H9 (cell line): ENCODE results near the gene NANOS1. TPM values are rescaled to one million over a fixed set of nuclear protein-coding genes. Genes with fewer than 3 reads are reported as not detected.

Experiments used
- DNase-seq: peaks from one replicate; pipeline ENCODE4 v3.0.0-alpha.2; 2017
- H2AFZ ChIP-seq: one replicate; pipeline ENCODE4 v1.6.1; 2013; ENCODE audit warnings: mild to moderate bottlenecking, low read length, control low read depth, moderate library complexity
- H2AK5ac ChIP-seq: 2 replicates; pipeline ENCODE4 v1.6.1; 2013; ENCODE audit warnings: low read length, control low read depth, mixed read lengths; ENCODE audit not compliant: insufficient read length
- H2BK120ac ChIP-seq: one replicate; pipeline ENCODE4 v1.6.1; 2013; ENCODE audit warnings: low read depth, mild to moderate bottlenecking, low read length, control low read depth, inconsistent platforms; ENCODE audit not compliant: poor library complexity, severe bottlenecking
- H2BK12ac ChIP-seq: 2 replicates; pipeline ENCODE4 v1.6.1; 2013; ENCODE audit warnings: low read length, control low read depth, mixed read lengths, low read depth; ENCODE audit not compliant: insufficient read length
- H2BK15ac ChIP-seq: 2 replicates; pipeline ENCODE4 v1.6.1; 2013; ENCODE audit warnings: low read depth, low read length, control low read depth
- H2BK20ac ChIP-seq: one replicate; pipeline ENCODE4 v1.6.1; 2013; ENCODE audit warnings: low read depth, mild to moderate bottlenecking, low read length, control low read depth, inconsistent platforms; ENCODE audit not compliant: poor library complexity, severe bottlenecking
- H2BK5ac ChIP-seq: 2 replicates; pipeline ENCODE4 v1.6.1; 2013; ENCODE audit warnings: low read length, control low read depth, mixed read lengths; ENCODE audit not compliant: insufficient read length
- H3K14ac ChIP-seq: 2 replicates; pipeline ENCODE4 v1.6.1; 2013; ENCODE audit warnings: low read length, control low read depth; ENCODE audit not compliant: insufficient read depth
- H3K18ac ChIP-seq: 2 replicates; pipeline ENCODE4 v1.6.1; 2013; ENCODE audit warnings: low read depth, mild to moderate bottlenecking, mixed read lengths, low read length, control low read depth; ENCODE audit not compliant: insufficient read length
- H3K23ac ChIP-seq: 2 replicates; pipeline ENCODE4 v1.6.1; 2013; ENCODE audit warnings: low read length, control low read depth, mixed read lengths, low read depth; ENCODE audit not compliant: insufficient read length
- H3K23me2 ChIP-seq: 2 replicates; pipeline ENCODE4 v1.6.1; 2013; ENCODE audit warnings: low read depth, mild to moderate bottlenecking, mixed read lengths, low read length, control low read depth; ENCODE audit not compliant: insufficient read length, poor library complexity, severe bottlenecking
- H3K27ac ChIP-seq: 2 replicates; pipeline ENCODE4 v1.5.1; 2013; ENCODE audit warnings: low read length, control low read depth, mixed read lengths, low read depth; ENCODE audit not compliant: insufficient read length
- H3K27me3 ChIP-seq: 2 replicates; pipeline ENCODE4 v1.6.1; 2013; ENCODE audit warnings: low read length, control low read depth, inconsistent platforms; ENCODE audit not compliant: insufficient read depth
- H3K4ac ChIP-seq: 2 replicates; pipeline ENCODE4 v1.6.1; 2013; ENCODE audit warnings: low read depth, mild to moderate bottlenecking, control low read depth, inconsistent platforms, low read length, moderate library complexity
- H3K4me1 ChIP-seq: 2 replicates; pipeline ENCODE4 v1.6.1; 2013; ENCODE audit warnings: low read length, control low read depth, inconsistent platforms; ENCODE audit not compliant: insufficient read depth
- H3K4me2 ChIP-seq: 2 replicates; pipeline ENCODE4 v1.6.1; 2013; ENCODE audit warnings: low read length, control low read depth, mixed read lengths; ENCODE audit not compliant: insufficient read length, insufficient read depth
- H3K56ac ChIP-seq: 2 replicates; pipeline ENCODE4 v1.6.1; 2013; ENCODE audit warnings: low read depth, mild to moderate bottlenecking, mixed read lengths, low read length, control low read depth; ENCODE audit not compliant: insufficient read length
- H3K79me1 ChIP-seq: 2 replicates; pipeline ENCODE4 v1.6.1; 2013; ENCODE audit warnings: low read depth, mild to moderate bottlenecking, moderate library complexity, low read length, control low read depth, inconsistent platforms; ENCODE audit not compliant: insufficient read depth, poor library complexity, severe bottlenecking
- H3K79me2 ChIP-seq: 2 replicates; pipeline ENCODE4 v1.6.1; 2013; ENCODE audit warnings: low read length, control low read depth, inconsistent platforms; ENCODE audit not compliant: insufficient read depth
- H3K9ac ChIP-seq: 2 replicates; pipeline ENCODE4 v1.6.1; 2013; ENCODE audit warnings: low read length, control low read depth, mixed read lengths; ENCODE audit not compliant: insufficient read length; ENCODE audit errors: extremely low read depth
- H3K9me3 ChIP-seq: one replicate; pipeline ENCODE4 v1.6.1; 2013; ENCODE audit warnings: low read depth, low read length, inconsistent platforms; ENCODE audit not compliant: control insufficient read depth
- H3T11ph ChIP-seq: one replicate; pipeline ENCODE4 v1.6.1; 2013; ENCODE audit warnings: mild to moderate bottlenecking, low read length, control low read depth, inconsistent platforms
- H4K20me1 ChIP-seq: one replicate; pipeline ENCODE4 v1.6.1; 2013; ENCODE audit not compliant: control insufficient read depth, insufficient read length, insufficient read depth
- H4K5ac ChIP-seq: 2 replicates; pipeline ENCODE4 v1.6.1; 2013; ENCODE audit warnings: low read depth, mild to moderate bottlenecking, mixed read lengths, low read length, control low read depth; ENCODE audit not compliant: insufficient read length
- H4K8ac ChIP-seq: replicated peaks from 2 replicates; pipeline ENCODE4 v1.6.1; 2013; ENCODE audit warnings: low read length, control low read depth, mixed read lengths, low read depth; ENCODE audit not compliant: insufficient read length
- H4K91ac ChIP-seq: 2 replicates; pipeline ENCODE4 v1.6.1; 2013; ENCODE audit warnings: low read depth, mild to moderate bottlenecking, moderate library complexity, mixed read lengths, low read length, control low read depth; ENCODE audit not compliant: insufficient read length
- H3K27ac Mint-ChIP-seq, 3 experiments: 2 replicates in 2 of 3; 3 replicates in 1 of 3; pipeline ENCODE4 v1.8.0; 2020 to 2021; ENCODE audit warnings: mixed read lengths in 3 of 3, mild to moderate bottlenecking in 1 of 3, moderate library complexity in 1 of 3
- H3K27me3 Mint-ChIP-seq: 2 replicates; pipeline ENCODE4 v1.8.0; 2021; ENCODE audit warnings: low read depth, mild to moderate bottlenecking, moderate library complexity, mixed read lengths
- H3K36me3 Mint-ChIP-seq, 3 experiments: 2 replicates in 2 of 3; 3 replicates in 1 of 3; pipeline ENCODE4 v1.8.0; 2020 to 2021; ENCODE audit warnings: low read depth in 3 of 3, mixed read lengths in 3 of 3; ENCODE audit not compliant: insufficient read depth in 1 of 3
- H3K4me1 Mint-ChIP-seq, 2 experiments: 2 replicates each; pipeline ENCODE4 v1.8.0; 2020; ENCODE audit warnings: mixed read lengths in 2 of 2
- H3K4me3 Mint-ChIP-seq, 2 experiments: 2 replicates in 1 of 2; 3 replicates in 1 of 2; pipeline ENCODE4 v1.8.0; 2020 to 2021; ENCODE audit warnings: mild to moderate bottlenecking in 2 of 2, mixed read lengths in 2 of 2, moderate library complexity in 1 of 2
- H3K9me3 Mint-ChIP-seq, 2 experiments: 2 replicates in 1 of 2; 3 replicates in 1 of 2; pipeline ENCODE4 v1.8.0; 2020; ENCODE audit warnings: mild to moderate bottlenecking in 2 of 2, mixed read lengths in 2 of 2, moderate library complexity in 1 of 2
- CTCF ChIP-seq: fragments of 200-600 bp; sonication (generic); conservative IDR thresholded peaks from 3 replicates; pipeline ENCODE4 v1.8.0; 2021; ENCODE audit warnings: antibody characterized with exemption, mild to moderate bottlenecking
- WGBS: extraction: QIAGEN DNeasy Blood & Tissue Kit; methylation state at CpG from one replicate; pipeline ENCODE4 v1.1.7; 2013; ENCODE audit warnings: missing lambda C conversion rate, low lambda C conversion rate, mixed read lengths; ENCODE audit not compliant: insufficient read length; ENCODE audit errors: extremely low coverage; 5-methylcytosine and 5-hydroxymethylcytosine counted together
- total RNA-seq: library from RNA; stranded (reverse); gene quantifications from 2 replicates; pipeline ENCODE4 v1.2.1, GENCODE V29; 2021

The NANOS1 gene
- total RNA-seq, 1 experiment from 2014 or later, result 4.5 TPM

- Histone ChIP-seq H3K14ac (no peak overlapping the region), H4K20me1 (no peaks in the 10 kb centered on the region), H3K18ac (no peak overlapping the region), H3K23me2 (no peaks in the 10 kb centered on the region), H3T11ph (no peak overlapping the region), H4K5ac (no peak overlapping the region), H2AFZ (no peak overlapping the region), H4K91ac (no peak overlapping the region), H3K9me3 (no peaks in the 10 kb centered on the region), H2BK15ac (no peak overlapping the region), H3K9ac (no peak overlapping the region), H3K4ac (no peak overlapping the region), H2BK120ac (no peak overlapping the region), H2BK20ac (no peak overlapping the region), H3K23ac (no peak overlapping the region), H2BK5ac (no peak overlapping the region), H3K27me3 (no peaks in the 10 kb centered on the region), H3K79me1 (peaks cover 8% of the 10 kb centered on the region), H3K4me1 (no peaks in the 10 kb centered on the region), H3K27ac (no peak overlapping the region), H2AK5ac (no peak overlapping the region), H3K4me2 (no peak overlapping the region), H3K79me2 (peaks cover 45% of the 10 kb centered on the region), H3K56ac (no peak overlapping the region), H2BK12ac (no peak overlapping the region), H4K8ac (no peak overlapping the region)
- WGBS, result no CpG with 5 or more reads among the region's 6 CpGs
- no peak for DNase-seq
- no peaks in the 10 kb centered on the region for H3K27me3 Mint-ChIP-seq
- H3K27ac Mint-ChIP-seq, result peak overlapping the region in 1 of 3 experiments; percentile 50; a peak in 1 of 7 replicates
- no peaks in the 10 kb centered on the region for H3K9me3 Mint-ChIP-seq
- H3K4me1 Mint-ChIP-seq, result peaks cover 9 to 13% of the 10 kb centered on the region in 2 experiments
- no peak for TF ChIP-seq CTCF
- H3K4me3 Mint-ChIP-seq, result no peak overlapping the region
- H3K36me3 Mint-ChIP-seq, result peaks cover 52 to 75% (median 68%) of the 10 kb centered on the region in 3 experiments; a peak in 6 of 7 replicates
These were observed 44.1 kb downstream of the NANOS1 start for GRCh38 chr10:119073584-119073983.
